SH-SY5Y (cell line): ENCODE measurements around the gene COX19.

Source experiments
- GATA2 ChIP-seq: IDR thresholded peaks from 2 replicates; pipeline ENCODE4 v1.6.1; 2011; ENCODE audit warnings: mild to moderate bottlenecking, low read depth, low read length
- GATA3 ChIP-seq: IDR thresholded peaks from 2 replicates; pipeline ENCODE4 v1.6.1; 2011; ENCODE audit warnings: low read depth, mild to moderate bottlenecking, low read length, moderate library complexity

- TF ChIP-seq GATA2 (no peak), GATA3 (no peak)
These were observed 40.1 kb upstream of the COX19 start for GRCh38 chr7:1015196-1016121.
